Spleen (tissue), 7 donors: ENCODE measurements around the gene CFHR1.

Experiments
- POLR2A ChIP-seq, 3 donors: fragments of 450-650 bp; IDR thresholded peaks; one replicate each; pipeline ENCODE4 v1.5.1; 2017; ENCODE audit warnings: antibody characterized with exemption in 3 of 3, mild to moderate bottlenecking in 1 of 3
- POLR2AphosphoS5 ChIP-seq, 3 donors: sonication (generic); formaldehyde crosslinking; IDR thresholded peaks; one replicate each; pipeline ENCODE4 v1.5.1; 2017; ENCODE audit warnings: antibody characterized with exemption in 3 of 3
- TF ChIP-seq, protein P1 (sequence below), 11 experiments: fragments of 200-600 bp in 7 of 11; fragments of 450-650 bp in 4 of 11; sonication (generic) in 4 of 11; IDR thresholded peaks in 8 of 11; conservative IDR thresholded peaks in 3 of 11; 1 replicate in 7 of 11; 2 replicates in 4 of 11; pipeline versions ENCODE4 v1.4.0 to v1.8.0; 2016 to 2021; ENCODE audit warnings: antibody characterized with exemption in 11 of 11, inconsistent platforms in 4 of 11, mild to moderate bottlenecking in 1 of 11
- donor health status: DM: no; HTN: no; CAD: no; lungs with moderate emphysema.
- donor health status: DM: no; HTN: no; CAD: no.
- donor health status: DM: no; HTN: no; CAD: no.

DNA sequence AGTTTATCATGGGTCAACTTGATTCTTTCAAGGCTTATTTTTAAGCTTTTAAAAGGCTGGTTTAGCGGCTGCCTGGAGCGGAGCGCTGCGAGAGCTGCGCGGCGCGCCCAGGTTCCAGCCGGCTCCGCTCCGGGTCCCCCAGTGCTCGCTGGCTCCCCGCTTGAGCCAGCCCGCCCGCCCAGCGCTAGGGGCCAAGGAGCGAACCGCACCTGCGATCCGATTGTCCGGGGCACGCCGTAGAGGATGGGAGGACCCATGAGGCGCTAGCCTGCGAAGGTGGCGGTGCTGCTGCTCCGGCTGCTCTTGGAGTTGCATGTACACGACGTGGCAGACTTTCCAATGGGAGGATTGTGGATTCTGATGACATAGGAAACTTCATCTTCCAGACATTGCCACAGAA is 58.4 kb downstream of the CFHR1 start:
- TF ChIP-seq, protein P1, sequence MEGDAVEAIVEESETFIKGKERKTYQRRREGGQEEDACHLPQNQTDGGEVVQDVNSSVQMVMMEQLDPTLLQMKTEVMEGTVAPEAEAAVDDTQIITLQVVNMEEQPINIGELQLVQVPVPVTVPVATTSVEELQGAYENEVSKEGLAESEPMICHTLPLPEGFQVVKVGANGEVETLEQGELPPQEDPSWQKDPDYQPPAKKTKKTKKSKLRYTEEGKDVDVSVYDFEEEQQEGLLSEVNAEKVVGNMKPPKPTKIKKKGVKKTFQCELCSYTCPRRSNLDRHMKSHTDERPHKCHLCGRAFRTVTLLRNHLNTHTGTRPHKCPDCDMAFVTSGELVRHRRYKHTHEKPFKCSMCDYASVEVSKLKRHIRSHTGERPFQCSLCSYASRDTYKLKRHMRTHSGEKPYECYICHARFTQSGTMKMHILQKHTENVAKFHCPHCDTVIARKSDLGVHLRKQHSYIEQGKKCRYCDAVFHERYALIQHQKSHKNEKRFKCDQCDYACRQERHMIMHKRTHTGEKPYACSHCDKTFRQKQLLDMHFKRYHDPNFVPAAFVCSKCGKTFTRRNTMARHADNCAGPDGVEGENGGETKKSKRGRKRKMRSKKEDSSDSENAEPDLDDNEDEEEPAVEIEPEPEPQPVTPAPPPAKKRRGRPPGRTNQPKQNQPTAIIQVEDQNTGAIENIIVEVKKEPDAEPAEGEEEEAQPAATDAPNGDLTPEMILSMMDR (IDR thresholded peaks at IDR 0.05 in 8 of 11, conservative IDR thresholded peaks at IDR 0.05 in 3 of 11) = no peak
- TF ChIP-seq POLR2AphosphoS5 (IDR thresholded peaks at IDR 0.05) (no peak), POLR2A (IDR thresholded peaks at IDR 0.05) (no peak)
